Posterior cingulate gyrus (tissue), 11 donors: ENCODE data around the gene NR1D1.
A peak's percentile ranks its signal among the peaks of the same experiment; 100 is the strongest.

Source experiments
- DNase-seq, 10 donors: peaks; one replicate each; pipeline versions ENCODE4 v3.0.0 to v3.0.0-alpha.2; 2020 to 2021; ENCODE audit warnings: mixed read lengths in 3 of 10
- intact Hi-C: fragments of 100-400 bp; cut with DNase I; formaldehyde crosslinking; loops from one replicate; pipeline ENCODE4 v1.15.1; 2023

The NR1D1 gene

DNA sequence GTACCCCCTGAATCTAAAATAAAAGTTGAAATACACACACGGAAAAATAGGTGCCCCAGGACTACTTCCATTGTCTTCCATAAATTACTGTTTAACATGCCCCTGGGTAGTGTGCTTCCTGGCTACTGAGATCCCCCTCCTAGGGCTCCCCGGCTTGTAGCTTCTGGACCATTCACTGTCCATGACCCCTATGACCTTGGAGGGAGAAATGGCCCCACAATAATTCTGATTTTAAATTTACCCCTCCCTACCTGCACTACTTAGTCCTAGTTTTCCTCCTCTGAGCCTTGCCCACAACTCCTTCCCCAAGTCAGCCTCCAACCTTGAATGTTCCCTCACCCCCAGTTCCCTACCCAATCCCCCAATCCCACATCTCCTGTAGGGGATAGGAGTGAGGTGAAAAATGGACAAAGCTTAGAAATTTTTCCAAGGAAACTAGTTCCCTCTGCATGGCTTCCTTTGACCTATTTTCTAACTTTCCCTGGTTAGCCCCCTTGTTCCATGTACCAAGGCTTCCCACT is 11.9 kb upstream of the NR1D1 start:
- peak in 1 of 10 donors; percentile 20 for DNase-seq
- intact Hi-C loops, result no loop called here

DNA sequence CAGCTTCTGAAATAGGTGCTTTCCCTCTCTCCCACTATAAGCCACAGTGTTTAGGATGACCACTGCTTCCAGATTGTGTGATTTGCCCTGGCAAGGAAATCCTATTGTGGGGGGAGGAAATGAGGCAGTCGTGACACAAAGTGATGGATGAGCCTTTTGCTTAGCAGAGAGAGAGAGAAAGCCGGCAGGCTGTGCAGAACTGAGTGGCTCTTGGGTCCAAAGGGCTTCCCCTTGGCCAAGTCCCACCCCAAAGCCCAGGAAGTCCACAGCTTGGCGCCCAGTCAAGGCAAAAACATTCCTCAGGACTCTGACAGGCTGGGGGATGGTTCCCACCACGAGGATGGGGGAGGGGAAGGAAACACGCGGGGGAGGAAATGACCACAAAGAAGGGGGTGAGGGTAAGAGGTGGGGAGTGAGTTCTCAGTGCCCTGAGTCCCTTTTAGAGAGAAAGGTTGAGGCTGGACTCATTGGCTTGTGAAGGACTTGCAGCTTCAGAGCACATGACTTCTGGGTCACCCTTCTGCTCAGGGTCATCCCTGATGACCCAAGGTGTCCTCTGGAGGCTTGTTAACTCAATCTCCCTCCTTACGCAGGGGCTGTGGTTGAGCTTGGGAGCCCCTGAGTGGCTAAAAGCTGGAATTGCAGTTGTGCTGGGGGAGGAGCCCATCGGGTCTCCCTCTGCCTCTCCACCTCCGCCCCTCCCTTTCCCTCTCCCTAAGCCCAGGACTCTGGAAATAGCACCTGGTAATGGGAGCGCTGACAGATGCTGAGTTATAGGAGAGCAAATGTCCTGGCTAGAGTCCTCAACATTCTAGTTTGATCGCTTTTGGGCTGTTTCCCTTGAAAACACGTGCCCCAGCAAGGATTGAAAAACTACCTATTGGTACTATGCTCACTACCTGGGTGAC is 11.1 kb upstream of the NR1D1 start:
- intact Hi-C loops, result loop anchor here (1.0 kb wide), 1 partner anchor 98 kb away; no protein-coding TSS in a partner anchor
- peak in 9 of 10 donors; percentile 72 to 97 (median 82) for DNase-seq

GRCh38 chr17:40110026-40110845 is 9.8 kb upstream of the NR1D1 start:
- intact Hi-C loops, result no loop called here
- peak in 2 of 10 donors; percentile 85 to 87 for DNase-seq

- DNase-seq, result peak in 1 of 10 donors; percentile 2
- intact Hi-C loops, result loop anchor here (2.0 kb wide), 1 partner anchor 40 kb away; no protein-coding TSS in a partner anchor
These were observed 8.8 kb upstream of the NR1D1 start for GRCh38 chr17:40108970-40109824.

DNA sequence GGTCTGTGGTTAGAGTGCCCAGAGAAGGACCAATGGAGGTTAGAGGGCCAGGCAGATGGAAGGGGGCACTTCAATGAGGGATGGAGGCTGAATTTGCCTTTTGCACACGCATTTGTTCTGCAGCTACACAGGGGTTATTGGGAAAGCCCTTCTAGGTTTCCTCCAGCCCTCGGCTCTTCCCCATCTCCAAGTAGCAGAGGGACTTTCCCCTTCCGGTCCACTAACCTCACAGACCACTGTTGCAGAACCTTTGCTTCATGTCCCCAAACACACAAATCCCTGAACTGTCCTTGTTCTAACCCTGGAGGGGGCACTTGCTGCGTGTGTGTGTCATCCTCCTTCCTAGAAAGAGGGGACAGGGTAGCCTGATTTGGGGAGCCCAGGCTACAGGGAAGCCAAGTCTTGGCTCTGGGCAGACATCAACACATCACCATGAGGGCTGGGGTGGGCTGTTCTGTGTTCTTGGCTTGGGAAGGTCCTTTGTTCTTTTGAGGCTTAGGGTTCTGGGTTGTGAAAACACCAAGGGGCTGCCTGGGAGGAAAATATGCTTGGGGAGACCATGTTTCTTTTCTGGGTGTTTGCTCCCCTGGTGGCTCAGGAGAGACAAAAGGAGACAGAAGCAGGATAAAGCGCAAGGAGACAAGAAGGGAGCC is 7.3 kb upstream of the NR1D1 start:
- intact Hi-C loops, result loop anchor here (2.0 kb wide), 1 partner anchor 39 kb away; no protein-coding TSS in a partner anchor
- DNase-seq, result peak in 1 of 10 donors; percentile 62

GRCh38 chr17:40106760-40107521 is 6.6 kb upstream of the NR1D1 start:
- intact Hi-C loops, result no loop called here
- peak in 7 of 10 donors; percentile 39 to 94 (median 72) for DNase-seq

DNA sequence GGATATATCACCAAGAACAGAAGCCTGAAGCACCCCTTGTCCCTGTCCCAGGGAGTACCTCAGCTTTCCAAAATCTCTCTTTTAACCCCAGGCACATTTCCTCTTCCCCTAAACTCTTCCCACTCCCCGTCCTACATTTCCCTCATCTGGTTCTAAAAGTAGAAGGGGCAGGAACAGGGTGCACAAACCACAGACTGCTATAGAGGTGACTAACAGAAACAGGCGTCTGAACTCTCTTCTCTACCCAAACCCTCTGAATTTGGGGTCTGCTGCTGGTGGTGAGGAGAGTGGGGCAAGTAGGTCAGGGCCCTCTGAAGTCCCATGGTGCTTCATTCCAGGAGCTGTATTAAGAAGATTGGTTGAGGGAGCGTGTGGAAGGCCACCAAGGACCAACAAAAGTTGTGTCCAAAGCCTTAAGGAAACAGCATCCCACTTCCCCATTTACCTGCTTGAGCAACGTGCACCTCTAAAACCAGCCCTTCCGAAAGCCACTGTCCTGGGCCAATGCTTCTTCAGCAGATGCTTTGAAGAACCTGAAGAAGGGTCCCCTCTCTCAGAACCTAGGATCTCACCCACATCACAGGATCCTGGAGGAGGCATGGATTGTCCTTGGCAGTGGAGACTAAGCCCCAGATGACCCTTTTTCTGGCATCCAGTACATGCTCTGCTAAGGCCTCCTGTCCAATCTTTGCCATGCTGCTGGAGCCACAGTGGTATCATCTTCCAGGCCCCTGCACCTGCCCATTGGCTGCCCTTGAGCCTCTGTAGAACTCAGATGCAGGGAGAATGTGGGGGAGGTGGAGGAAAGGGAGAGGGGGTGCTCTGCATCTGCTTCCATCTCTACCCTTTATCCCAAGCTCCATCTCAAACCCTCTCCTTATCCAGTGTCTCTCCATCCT is 5.7 kb upstream of the NR1D1 start:
- DNase-seq, result peak in 1 of 10 donors; percentile 30
- intact Hi-C loops, result no loop called here

- intact Hi-C loops, result no loop called here
- peak in 1 of 10 donors; percentile 14 for DNase-seq
These were observed 4.5 kb upstream of the NR1D1 start for GRCh38 chr17:40104594-40105486.

GRCh38 chr17:40103688-40104087 is 3.3 kb upstream of the NR1D1 start:
- intact Hi-C loops, result no loop called here

GRCh38 chr17:40103071-40103661 is 2.8 kb upstream of the NR1D1 start:
- no peak for DNase-seq

More at GRCh38 chr17:40103688-40104087, 3.3 kb upstream of the NR1D1 start:
- DNase-seq, result no peak

DNA sequence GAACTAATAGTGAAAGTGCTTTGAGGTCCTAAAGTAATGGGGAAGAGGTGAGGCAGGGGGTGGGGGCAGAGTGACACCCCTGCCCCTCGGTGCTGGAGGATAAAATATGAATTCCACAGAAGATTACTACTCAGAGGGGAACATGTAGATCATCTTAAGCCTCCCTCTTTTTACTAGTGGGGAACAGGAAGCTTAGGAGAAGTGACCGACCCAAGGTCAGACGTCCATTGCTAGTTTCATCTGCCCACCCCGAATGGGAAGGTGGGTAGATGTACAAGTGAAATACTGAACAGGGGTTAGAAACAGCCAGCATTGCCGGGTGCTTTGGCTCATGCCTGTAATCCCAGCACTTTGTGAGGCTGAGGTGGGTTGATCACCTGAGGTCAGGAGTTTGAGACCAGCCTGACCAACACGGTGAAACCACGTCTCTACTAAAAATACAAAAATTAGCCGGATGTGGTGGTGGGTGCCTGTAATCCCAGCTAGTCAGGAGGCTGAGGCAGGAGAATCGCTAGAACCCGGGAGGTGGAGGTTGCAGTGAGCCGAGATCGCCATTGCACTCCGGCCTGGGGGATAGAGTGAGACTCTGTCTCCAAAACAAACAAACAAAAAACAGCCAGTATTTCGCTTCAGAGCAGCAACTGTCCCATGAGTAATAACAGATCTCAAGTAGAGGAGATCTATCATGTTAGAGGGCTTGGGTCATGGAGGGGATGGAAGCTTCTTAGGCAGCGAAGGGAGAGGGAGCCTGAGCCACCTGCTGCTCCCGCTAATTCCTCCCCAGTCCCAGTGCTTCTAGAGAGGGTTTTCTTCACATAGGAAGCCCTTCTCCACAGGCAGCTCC is 1.2 kb upstream of the NR1D1 start:
- intact Hi-C loops, result no loop called here
- DNase-seq, result no peak

More at GRCh38 chr17:40103071-40103661, 2.8 kb upstream of the NR1D1 start:
- intact Hi-C loops, result no loop called here

GRCh38 chr17:40100669-40101366 is 429 bp upstream of the NR1D1 start:
- intact Hi-C loops, result no loop called here
- DNase-seq, result peak; percentile 96 to 100 (median 98)

DNA sequence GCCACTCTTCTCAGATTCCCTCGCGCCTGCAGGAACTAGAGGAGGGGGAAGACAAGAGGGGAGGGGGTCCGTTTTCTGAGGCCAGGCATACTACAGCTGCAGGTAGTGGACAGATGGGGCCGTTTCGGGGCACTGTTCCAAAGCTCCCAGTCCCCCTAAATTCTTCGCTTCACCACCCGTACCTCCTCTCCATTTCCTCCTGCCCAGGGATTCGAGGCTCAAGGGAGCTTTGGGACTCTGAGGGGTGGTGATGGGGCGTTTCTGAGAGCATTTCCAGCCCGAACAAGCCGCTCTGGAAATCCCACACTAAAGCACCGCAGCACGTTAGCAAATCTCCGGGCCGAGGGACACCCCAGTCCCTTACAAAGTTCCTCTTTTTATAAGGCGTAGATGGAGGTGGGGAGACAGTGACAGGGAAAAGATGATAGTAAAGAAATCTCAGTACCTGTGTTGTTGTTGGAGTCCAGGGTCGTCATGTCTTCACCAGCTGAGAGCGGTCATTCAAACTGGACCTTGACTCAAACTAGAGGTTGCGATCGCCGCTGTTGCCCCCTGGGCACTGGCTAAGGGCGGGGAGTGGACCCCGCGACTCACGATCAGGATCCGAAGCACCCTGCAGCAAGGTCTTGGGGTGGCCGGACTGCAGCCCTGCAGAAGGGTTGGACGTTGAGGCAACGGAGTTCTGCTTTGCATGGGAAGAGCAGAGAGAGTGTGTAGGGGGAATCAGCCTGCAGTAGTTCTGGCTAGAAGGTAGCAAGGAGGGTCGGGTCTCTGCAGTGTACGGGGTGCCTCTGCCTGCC is 570 bp downstream of the NR1D1 start:
- intact Hi-C loops, result no loop called here
- no peak for DNase-seq
